ENCODE measurements around the gene FNDC3B. TPM values are rescaled to one million over a fixed set of nuclear protein-coding genes. Genes with fewer than 3 reads are reported as not detected.

FNDC3B gene
- total RNA-seq, 2 experiments from 2014 or later, result 11.5 to 12.3 TPM

- H3K9me3 Mint-ChIP-seq (ENCODE audit: insufficient read depth), result no peaks in the 10 kb centered on the region
- no peaks in the 10 kb centered on the region for H3K36me3 Mint-ChIP-seq (ENCODE audit: low read depth)
- DNase-seq (no peak), ATAC-seq (no peak)
- H3K4me1 Mint-ChIP-seq (ENCODE audit: low read depth), result no peaks in the 10 kb centered on the region
- ChIA-PET CTCF (no interaction called here), POLR2A (no interaction called here)
- H3K27ac Mint-ChIP-seq, result no peak overlapping the region
- no peaks in the 10 kb centered on the region for H3K27me3 Mint-ChIP-seq (ENCODE audit: low read depth)
- H3K4me3 Mint-ChIP-seq, result no peak overlapping the region
Observed at GRCh38 chr3:172188511-172188910, 149.1 kb downstream of the FNDC3B start.

- POLR2A ChIA-PET, result no interaction called here
- H3K9me3 Mint-ChIP-seq (ENCODE audit: insufficient read depth), result no peaks in the 10 kb centered on the region
- no peak for ATAC-seq
- no peak for DNase-seq
- H3K27ac Mint-ChIP-seq, result no peak overlapping the region
- H3K4me3 Mint-ChIP-seq, result no peak overlapping the region
- CTCF ChIA-PET, result no interaction called here
- no peaks in the 10 kb centered on the region for H3K36me3 Mint-ChIP-seq (ENCODE audit: low read depth)
- no peaks in the 10 kb centered on the region for H3K4me1 Mint-ChIP-seq (ENCODE audit: low read depth)
- no peaks in the 10 kb centered on the region for H3K27me3 Mint-ChIP-seq (ENCODE audit: low read depth)
Observed at GRCh38 chr3:172189213-172189612, 149.8 kb downstream of the FNDC3B start.

GRCh38 chr3:172189987-172190603 lies 150.7 kb downstream of the FNDC3B start:
- Mint-ChIP-seq H3K36me3 (ENCODE audit: low read depth) (no peaks in the 10 kb centered on the region), H3K9me3 (ENCODE audit: insufficient read depth) (no peaks in the 10 kb centered on the region), H3K4me3 (no peak overlapping the region), H3K27me3 (ENCODE audit: low read depth) (no peaks in the 10 kb centered on the region), H3K4me1 (ENCODE audit: low read depth) (no peaks in the 10 kb centered on the region), H3K27ac (no peak overlapping the region)
- ChIA-PET CTCF (no interaction called here), POLR2A (no interaction called here)
- DNase-seq (no peak), ATAC-seq (no peak)

GRCh38 chr3:172190980-172191379 lies 151.6 kb downstream of the FNDC3B start:
- H3K4me1 Mint-ChIP-seq (ENCODE audit: low read depth), result no peaks in the 10 kb centered on the region
- H3K27ac Mint-ChIP-seq, result no peak overlapping the region
- POLR2A ChIA-PET, result no interaction called here
- no peaks in the 10 kb centered on the region for H3K9me3 Mint-ChIP-seq (ENCODE audit: insufficient read depth)
- no peak for ATAC-seq
- DNase-seq, result no peak
- H3K36me3 Mint-ChIP-seq (ENCODE audit: low read depth), result no peaks in the 10 kb centered on the region
- no peak overlapping the region for H3K4me3 Mint-ChIP-seq
- CTCF ChIA-PET, result no interaction called here
- H3K27me3 Mint-ChIP-seq (ENCODE audit: low read depth), result no peaks in the 10 kb centered on the region

GRCh38 chr3:172191629-172192028 lies 152.3 kb downstream of the FNDC3B start:
- H3K4me1 Mint-ChIP-seq (ENCODE audit: low read depth), result no peaks in the 10 kb centered on the region
- CTCF ChIA-PET, result no interaction called here
- H3K27ac Mint-ChIP-seq, result no peak overlapping the region
- DNase-seq (no peak), ATAC-seq (no peak)
- no peaks in the 10 kb centered on the region for H3K27me3 Mint-ChIP-seq (ENCODE audit: low read depth)
- H3K4me3 Mint-ChIP-seq, result no peak overlapping the region
- no peaks in the 10 kb centered on the region for H3K9me3 Mint-ChIP-seq (ENCODE audit: insufficient read depth)
- POLR2A ChIA-PET, result no interaction called here
- no peaks in the 10 kb centered on the region for H3K36me3 Mint-ChIP-seq (ENCODE audit: low read depth)

- CTCF ChIA-PET, result no interaction called here
- H3K4me3 Mint-ChIP-seq, result no peak overlapping the region
- DNase-seq, result no peak
- no peaks in the 10 kb centered on the region for H3K4me1 Mint-ChIP-seq (ENCODE audit: low read depth)
- H3K9me3 Mint-ChIP-seq (ENCODE audit: insufficient read depth), result no peaks in the 10 kb centered on the region
- H3K27ac Mint-ChIP-seq, result no peak overlapping the region
- ATAC-seq, result no peak
- H3K36me3 Mint-ChIP-seq (ENCODE audit: low read depth), result no peaks in the 10 kb centered on the region
- POLR2A ChIA-PET, result no interaction called here
- H3K27me3 Mint-ChIP-seq (ENCODE audit: low read depth), result no peaks in the 10 kb centered on the region
Observed at GRCh38 chr3:172192830-172193415, 153.5 kb downstream of the FNDC3B start.

GRCh38 chr3:172193436-172193835 lies 154.1 kb downstream of the FNDC3B start:
- ChIA-PET CTCF (no interaction called here), POLR2A (no interaction called here)
- H3K36me3 Mint-ChIP-seq (ENCODE audit: low read depth), result no peaks in the 10 kb centered on the region
- no peaks in the 10 kb centered on the region for H3K4me1 Mint-ChIP-seq (ENCODE audit: low read depth)
- H3K27ac Mint-ChIP-seq, result no peak overlapping the region
- no peak for DNase-seq
- no peaks in the 10 kb centered on the region for H3K9me3 Mint-ChIP-seq (ENCODE audit: insufficient read depth)
- H3K27me3 Mint-ChIP-seq (ENCODE audit: low read depth), result no peaks in the 10 kb centered on the region
- no peak for ATAC-seq
- no peak overlapping the region for H3K4me3 Mint-ChIP-seq

- Mint-ChIP-seq H3K27me3 (ENCODE audit: low read depth) (no peaks in the 10 kb centered on the region), H3K4me3 (no peak overlapping the region), H3K9me3 (ENCODE audit: insufficient read depth) (no peaks in the 10 kb centered on the region), H3K27ac (no peak overlapping the region), H3K4me1 (ENCODE audit: low read depth) (no peaks in the 10 kb centered on the region), H3K36me3 (ENCODE audit: low read depth) (no peaks in the 10 kb centered on the region)
- no peak for DNase-seq
- ChIA-PET POLR2A (interaction anchor here (0.7 kb wide), 1 partner anchor 159 kb away, joined by 3 read pairs; no protein-coding TSS in a partner anchor), CTCF (no interaction called here)
- ATAC-seq, result no peak
Observed at GRCh38 chr3:172194702-172195406, 155.5 kb downstream of the FNDC3B start.

- DNase-seq, result no peak
Observed at GRCh38 chr3:172195407-172195754, 156.0 kb downstream of the FNDC3B start.

GRCh38 chr3:172197344-172197743 lies 158.0 kb downstream of the FNDC3B start:
- H3K36me3 Mint-ChIP-seq (ENCODE audit: low read depth), result no peaks in the 10 kb centered on the region
- H3K27me3 Mint-ChIP-seq (ENCODE audit: low read depth), result no peaks in the 10 kb centered on the region
- no peak overlapping the region for H3K27ac Mint-ChIP-seq
- ChIA-PET CTCF (no interaction called here), POLR2A (no interaction called here)
- no peak for DNase-seq
- no peak overlapping the region for H3K4me3 Mint-ChIP-seq
- ATAC-seq, result no peak
- H3K9me3 Mint-ChIP-seq (ENCODE audit: insufficient read depth), result no peaks in the 10 kb centered on the region
- no peaks in the 10 kb centered on the region for H3K4me1 Mint-ChIP-seq (ENCODE audit: low read depth)

More at GRCh38 chr3:172195407-172195754, 156.0 kb downstream of the FNDC3B start:
- no peaks in the 10 kb centered on the region for H3K4me1 Mint-ChIP-seq (ENCODE audit: low read depth)
- ChIA-PET POLR2A (interaction anchor here (0.7 kb wide), 1 partner anchor 160 kb away, joined by 3 read pairs; no protein-coding TSS in a partner anchor), CTCF (no interaction called here)
- H3K36me3 Mint-ChIP-seq (ENCODE audit: low read depth), result no peaks in the 10 kb centered on the region
- no peaks in the 10 kb centered on the region for H3K9me3 Mint-ChIP-seq (ENCODE audit: insufficient read depth)
- ATAC-seq, result no peak
- H3K27ac Mint-ChIP-seq, result no peak overlapping the region
- no peaks in the 10 kb centered on the region for H3K27me3 Mint-ChIP-seq (ENCODE audit: low read depth)
- no peak overlapping the region for H3K4me3 Mint-ChIP-seq

GRCh38 chr3:172198428-172198827 lies 159.1 kb downstream of the FNDC3B start:
- Mint-ChIP-seq H3K4me3 (no peak overlapping the region), H3K9me3 (ENCODE audit: insufficient read depth) (no peaks in the 10 kb centered on the region), H3K27ac (no peak overlapping the region), H3K4me1 (ENCODE audit: low read depth) (no peaks in the 10 kb centered on the region), H3K27me3 (ENCODE audit: low read depth) (no peaks in the 10 kb centered on the region), H3K36me3 (ENCODE audit: low read depth) (no peaks in the 10 kb centered on the region)
- ATAC-seq, result no peak
- CTCF ChIA-PET, result no interaction called here
- no peak for DNase-seq
- POLR2A ChIA-PET, result interaction anchor here (0.8 kb wide), 1 partner anchor 111 kb away, joined by 4 read pairs; no protein-coding TSS in a partner anchor

GRCh38 chr3:172199850-172200369 lies 160.5 kb downstream of the FNDC3B start:
- no peak overlapping the region for H3K4me3 Mint-ChIP-seq
- no peaks in the 10 kb centered on the region for H3K36me3 Mint-ChIP-seq (ENCODE audit: low read depth)
- ChIA-PET CTCF (no interaction called here), POLR2A (no interaction called here)
- DNase-seq (no peak), ATAC-seq (no peak)
- H3K27me3 Mint-ChIP-seq (ENCODE audit: low read depth), result no peaks in the 10 kb centered on the region
- H3K4me1 Mint-ChIP-seq (ENCODE audit: low read depth), result no peaks in the 10 kb centered on the region
- no peak overlapping the region for H3K27ac Mint-ChIP-seq
- H3K9me3 Mint-ChIP-seq (ENCODE audit: insufficient read depth), result no peaks in the 10 kb centered on the region

Data from activated CD8-positive, alpha-beta T cell treated with anti-CD3 and anti-CD28 coated beads, Interleukin-2, amount 10 ng/mL, durations not matched to agents 7 days and 5 days (primary cell).